COLO829 (cell line): Measurements from ENCODE around the gene IQGAP1.
"Not testable (repeated sequence)": the region's sequence is repeated elsewhere in the genome, so short reads cannot be mapped to it uniquely, and the experiment has no call there.

Experiments used
- DNase-seq: peaks from one replicate; pipeline ENCODE4 v3.0.0; 2012; ENCODE audit warnings: low spot score

Gene IQGAP1

GRCh38 chr15:90483637-90484036 lies 95.6 kb downstream of the IQGAP1 start:
- DNase-seq = no peak

- DNase-seq = no peak
Measured at GRCh38 chr15:90487186-90487585, 99.1 kb downstream of the IQGAP1 start.

GRCh38 chr15:90489514-90489913 lies 101.5 kb downstream of the IQGAP1 start:
- no peak for DNase-seq

GRCh38 chr15:90489944-90490343 lies 101.9 kb downstream of the IQGAP1 start:
- DNase-seq = no peak

GRCh38 chr15:90493647-90494046 lies 105.6 kb downstream of the IQGAP1 start:
- no peak for DNase-seq

- DNase-seq = no peak
Measured at GRCh38 chr15:90495067-90495466, 107.0 kb downstream of the IQGAP1 start.

- no peak for DNase-seq
Measured at GRCh38 chr15:90496791-90497190, 108.7 kb downstream of the IQGAP1 start.

GRCh38 chr15:90497376-90497775 lies 109.3 kb downstream of the IQGAP1 start:
- no peak for DNase-seq

GRCh38 chr15:90497912-90498311 lies 109.9 kb downstream of the IQGAP1 start:
- no peak for DNase-seq

- DNase-seq = no peak
Measured at GRCh38 chr15:90500171-90500570, 112.1 kb downstream of the IQGAP1 start.

GRCh38 chr15:90501898-90502297 lies 113.9 kb downstream of the IQGAP1 start:
- no peak for DNase-seq

GRCh38 chr15:90510781-90511180 lies 122.7 kb downstream of the IQGAP1 start:
- not testable (repeated sequence) for DNase-seq

- DNase-seq = not testable (repeated sequence)
Measured at GRCh38 chr15:90511211-90511618, 123.2 kb downstream of the IQGAP1 start.

GRCh38 chr15:90512276-90512675 lies 124.2 kb downstream of the IQGAP1 start:
- DNase-seq = no peak

- DNase-seq = no peak
Measured at GRCh38 chr15:90512981-90513380, 124.9 kb downstream of the IQGAP1 start.

GRCh38 chr15:90513448-90513847 lies 125.4 kb downstream of the IQGAP1 start:
- no peak for DNase-seq

- DNase-seq = not testable (repeated sequence)
Measured at GRCh38 chr15:90513893-90514292, 125.9 kb downstream of the IQGAP1 start.

- DNase-seq = no peak
Measured at GRCh38 chr15:90519688-90520087, 131.6 kb downstream of the IQGAP1 start.

- DNase-seq = no peak
Measured at GRCh38 chr15:90520365-90520764, 132.3 kb downstream of the IQGAP1 start.

- no peak for DNase-seq
Measured at GRCh38 chr15:90523373-90523772, 135.3 kb downstream of the IQGAP1 start.

GRCh38 chr15:90524018-90524803 lies 136.2 kb downstream of the IQGAP1 start:
- not testable (repeated sequence) for DNase-seq

- DNase-seq = no peak
Measured at GRCh38 chr15:90529011-90529370, 140.9 kb downstream of the IQGAP1 start.

- DNase-seq = peak; percentile 48
Measured at GRCh38 chr15:90529371-90530249, 141.6 kb downstream of the IQGAP1 start, which contains the start of gene CRTC3. Gene CRTC3, plus strand, starts transcription at chr15:90529923. Its CDS starts 149 bp downstream, at chr15:90530072.
